MV-4-11 (cell line): ENCODE measurements around the gene CPE.
"Not testable (repeated sequence)": the region's sequence is repeated elsewhere in the genome, so short reads cannot be mapped to it uniquely, and the experiment has no call there.

ENCODE experiments used
- DNase-seq: peaks from one replicate; lab custom pipeline; 2025; lab: John Stamatoyannopoulos, UW

Gene CPE

DNA sequence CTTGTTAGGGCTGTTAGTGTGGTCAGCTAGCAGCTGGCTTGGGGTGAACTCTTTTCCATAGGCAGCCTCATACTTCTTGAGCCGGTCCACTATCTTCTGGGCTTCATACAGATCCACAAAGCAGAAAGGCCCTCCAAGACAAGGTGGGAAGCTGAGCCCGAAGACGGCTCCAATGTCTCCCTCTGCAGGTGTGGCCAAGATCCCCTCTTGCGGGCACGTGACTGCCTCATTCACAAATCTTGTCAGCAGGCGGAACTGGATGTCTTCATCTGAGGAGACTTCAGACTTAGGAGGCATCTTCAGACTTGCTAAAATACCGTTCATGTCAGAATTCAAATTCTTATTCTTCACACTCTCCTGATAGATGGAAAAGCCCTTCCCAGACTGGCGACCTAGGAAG, 25.3 kb downstream of the CPE start:
- no peak for DNase-seq

DNA sequence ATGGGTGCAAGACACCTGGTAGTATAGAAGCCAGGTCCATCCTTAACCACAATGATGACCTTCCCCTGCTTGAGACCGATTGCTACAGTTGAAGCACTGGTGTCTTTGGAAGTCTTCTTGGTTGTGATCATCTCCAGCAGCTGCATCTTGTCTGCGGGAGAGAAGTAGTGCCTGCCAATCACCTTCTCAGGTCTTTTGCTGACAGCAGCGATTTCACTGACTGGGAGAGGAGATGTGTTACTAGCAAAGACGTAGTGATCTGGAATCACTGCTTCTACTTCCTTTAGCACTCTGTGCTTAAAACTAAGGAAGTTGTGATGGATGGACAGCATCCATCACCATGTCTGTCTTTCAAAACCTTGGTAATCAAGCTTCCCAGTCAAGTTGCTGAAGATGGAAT, 25.9 kb downstream of the CPE start:
- no peak for DNase-seq

DNA sequence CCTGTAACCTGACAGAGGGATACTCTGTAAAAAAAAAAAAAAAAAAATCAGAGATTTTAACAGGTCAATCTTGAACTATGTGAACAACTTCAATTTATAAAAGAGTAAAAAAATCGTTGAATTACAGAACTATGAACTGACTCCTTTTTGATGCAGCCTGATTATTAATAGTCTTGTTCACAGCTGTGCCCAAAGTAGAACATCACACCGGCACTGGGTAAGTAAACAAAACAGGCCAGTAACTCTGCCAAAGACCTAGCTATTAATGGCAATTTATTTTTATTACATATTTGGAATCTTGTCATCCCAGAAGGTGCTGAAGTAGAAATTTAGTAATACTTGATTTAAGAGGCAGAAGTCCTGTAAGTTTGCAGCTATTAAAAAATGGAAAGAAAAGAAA, 31.4 kb downstream of the CPE start:
- no peak for DNase-seq

DNA sequence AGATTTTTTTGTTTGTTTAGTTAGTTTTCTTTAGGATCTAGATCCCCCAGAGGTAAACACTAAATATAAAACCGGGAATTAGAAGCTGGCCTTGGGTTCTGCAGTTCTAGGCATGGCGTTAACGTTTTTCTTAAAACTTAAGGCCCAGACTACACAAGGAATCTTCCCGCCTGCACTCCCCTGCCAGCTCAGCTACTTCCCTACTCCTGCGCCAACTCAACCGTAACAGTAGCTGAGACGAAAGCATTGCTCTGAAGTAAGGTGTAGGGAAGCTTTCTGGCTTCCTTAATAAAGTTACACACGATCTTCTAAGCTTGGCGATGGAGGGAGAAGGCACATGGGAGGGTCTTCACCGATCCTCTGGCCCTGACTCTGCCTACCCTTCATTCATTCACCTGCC, 37.1 kb downstream of the CPE start:
- no peak for DNase-seq

DNA sequence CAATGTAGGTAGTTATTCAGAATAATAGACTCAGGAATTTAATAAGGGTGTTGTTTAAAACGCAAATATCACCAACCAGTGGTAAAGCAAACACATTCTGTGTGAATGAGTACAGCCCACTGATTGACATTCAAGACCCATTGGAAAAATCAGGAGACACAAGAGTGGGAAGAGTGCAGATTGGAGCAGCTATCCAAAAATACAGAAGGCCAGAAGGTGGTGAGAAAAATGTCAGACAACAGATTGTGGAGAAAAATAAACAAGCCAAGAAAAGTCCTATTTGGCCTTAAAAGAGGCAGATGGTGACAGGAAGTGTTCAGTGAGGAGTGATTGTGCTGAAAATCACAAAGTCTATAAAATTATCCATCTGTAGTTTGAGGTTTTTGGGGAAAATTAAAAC, 39.3 kb downstream of the CPE start:
- DNase-seq: no peak

- no peak for DNase-seq
Observed at GRCh38 chr4:165425629-165426028, 46.8 kb downstream of the CPE start.

DNA sequence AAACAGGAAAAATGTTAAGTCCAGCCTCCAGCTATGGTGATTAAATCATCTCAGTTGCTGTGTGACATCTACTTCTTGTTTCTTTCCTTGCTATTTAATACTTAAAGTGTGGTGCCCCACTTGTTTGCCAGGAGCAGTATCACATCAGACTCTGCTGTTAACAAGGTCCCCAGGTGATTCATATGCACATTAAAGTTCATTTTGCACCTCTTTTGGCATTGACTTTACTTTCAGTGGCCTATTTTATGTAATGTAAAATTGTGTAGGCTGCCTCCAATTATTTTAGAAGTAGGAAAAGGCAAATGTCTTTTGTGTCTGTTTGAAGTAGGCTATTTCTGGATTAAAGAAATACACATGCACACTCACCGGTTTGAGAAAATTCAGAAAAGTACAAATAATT, 47.5 kb downstream of the CPE start:
- no peak for DNase-seq

- DNase-seq: no peak
Observed at GRCh38 chr4:165426823-165427222, 48.0 kb downstream of the CPE start.

GRCh38 chr4:165428957-165429356, 50.1 kb downstream of the CPE start:
- no peak for DNase-seq

GRCh38 chr4:165433529-165433928, 54.7 kb downstream of the CPE start:
- no peak for DNase-seq

DNA sequence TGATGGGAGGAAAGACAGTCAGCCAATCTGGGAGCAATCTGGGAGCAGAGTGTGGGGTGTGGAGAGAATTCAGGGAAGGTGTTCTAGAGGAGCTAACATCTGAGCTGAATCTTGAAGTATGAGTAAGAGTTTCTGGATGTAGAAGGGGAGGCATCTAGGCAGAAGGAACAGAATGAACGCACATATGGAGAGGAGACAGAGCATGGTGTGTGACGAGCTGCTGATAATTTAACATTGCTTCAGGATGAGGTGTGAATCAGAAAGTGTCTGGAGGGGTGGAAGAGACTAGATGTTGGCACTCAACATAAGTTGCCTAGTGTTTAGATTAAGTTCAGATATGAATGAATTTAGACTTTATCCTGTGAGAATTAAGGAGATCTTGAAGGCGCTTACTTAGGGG, 58.9 kb downstream of the CPE start:
- DNase-seq: no peak

- DNase-seq: no peak
Observed at GRCh38 chr4:165439344-165439743, 60.5 kb downstream of the CPE start.

GRCh38 chr4:165439981-165440380, 61.2 kb downstream of the CPE start:
- DNase-seq: no peak

- no peak for DNase-seq
Observed at GRCh38 chr4:165440415-165441158, 61.8 kb downstream of the CPE start.

GRCh38 chr4:165443276-165443675, 64.5 kb downstream of the CPE start:
- DNase-seq: no peak

- no peak for DNase-seq
Observed at GRCh38 chr4:165448700-165449099, 69.9 kb downstream of the CPE start.

DNA sequence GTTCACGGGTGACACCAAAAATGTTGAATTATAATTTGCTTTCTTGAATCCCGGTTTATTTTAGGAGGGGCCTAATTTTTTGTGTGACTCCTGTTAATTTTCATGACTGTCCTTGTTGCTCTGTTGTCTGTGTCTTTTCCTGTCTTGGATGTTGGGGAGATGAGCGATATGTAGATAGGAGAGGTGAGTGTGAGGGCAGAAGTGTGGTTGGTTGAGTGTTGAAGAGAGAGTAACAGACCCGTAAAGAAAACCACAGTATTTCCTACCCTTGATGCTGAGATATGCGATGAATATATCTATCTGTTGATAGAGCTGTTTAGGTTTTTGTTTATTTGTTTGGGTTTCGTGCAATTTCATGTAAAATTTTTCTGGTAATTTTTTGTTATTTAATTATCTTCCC, 70.5 kb downstream of the CPE start:
- no peak for DNase-seq

DNA sequence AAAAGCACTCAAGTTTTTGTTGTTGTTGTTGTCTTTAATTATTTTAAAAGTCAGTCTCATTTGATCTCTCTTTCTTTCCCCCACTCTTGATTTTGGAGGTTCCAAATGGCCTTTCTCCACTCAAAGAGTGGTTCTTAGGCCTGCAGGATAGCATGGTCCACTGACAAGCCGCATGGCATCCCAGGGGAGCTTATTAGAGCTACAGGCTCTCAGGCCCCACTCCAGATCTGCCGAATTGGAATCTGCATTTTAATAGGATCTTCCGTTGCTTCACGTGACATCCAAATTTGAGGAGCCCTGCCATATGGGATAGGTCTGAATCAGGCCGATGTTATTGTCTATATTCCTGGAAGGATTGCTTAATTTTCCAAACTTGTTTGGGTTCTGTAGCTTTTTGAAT, 72.1 kb downstream of the CPE start:
- DNase-seq: no peak

DNA sequence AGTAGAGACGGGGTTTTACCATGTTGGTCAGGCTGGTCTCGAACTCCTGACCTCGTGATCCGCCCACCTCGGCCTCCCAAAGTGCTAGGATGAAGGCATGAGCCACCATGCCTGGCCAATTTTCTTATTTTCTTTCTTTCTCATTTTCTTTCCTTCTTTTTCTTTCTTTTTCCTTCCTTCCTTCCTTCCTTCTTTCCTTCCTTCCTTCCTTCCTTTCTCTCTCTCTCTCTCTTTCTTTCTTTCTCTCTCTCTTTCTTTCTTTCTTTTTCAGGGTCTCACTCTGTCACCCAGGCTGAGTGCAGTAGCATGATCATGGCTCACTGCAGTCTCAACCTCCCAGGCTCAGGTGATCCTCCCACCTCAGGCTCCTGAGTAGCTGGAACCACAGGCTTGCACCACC, 74.3 kb downstream of the CPE start:
- not testable (repeated sequence) for DNase-seq

- DNase-seq: no peak
Observed at GRCh38 chr4:165454426-165454825, 75.6 kb downstream of the CPE start.

GRCh38 chr4:165457793-165458192, 79.0 kb downstream of the CPE start:
- DNase-seq: no peak

- no peak for DNase-seq
Observed at GRCh38 chr4:165458471-165458870, 79.7 kb downstream of the CPE start.

GRCh38 chr4:165461159-165461821, 82.5 kb downstream of the CPE start:
- no peak for DNase-seq

GRCh38 chr4:165462009-165462408, 83.2 kb downstream of the CPE start:
- DNase-seq: no peak
